Measurements from ENCODE around the gene SYNE3. TPM values are rescaled to one million over a fixed set of nuclear protein-coding genes. Genes with fewer than 3 reads are reported as not detected.

SYNE3 gene
- total RNA-seq, 2 donors from 2014 or later, result 3.4 to 29.5 TPM

DNA sequence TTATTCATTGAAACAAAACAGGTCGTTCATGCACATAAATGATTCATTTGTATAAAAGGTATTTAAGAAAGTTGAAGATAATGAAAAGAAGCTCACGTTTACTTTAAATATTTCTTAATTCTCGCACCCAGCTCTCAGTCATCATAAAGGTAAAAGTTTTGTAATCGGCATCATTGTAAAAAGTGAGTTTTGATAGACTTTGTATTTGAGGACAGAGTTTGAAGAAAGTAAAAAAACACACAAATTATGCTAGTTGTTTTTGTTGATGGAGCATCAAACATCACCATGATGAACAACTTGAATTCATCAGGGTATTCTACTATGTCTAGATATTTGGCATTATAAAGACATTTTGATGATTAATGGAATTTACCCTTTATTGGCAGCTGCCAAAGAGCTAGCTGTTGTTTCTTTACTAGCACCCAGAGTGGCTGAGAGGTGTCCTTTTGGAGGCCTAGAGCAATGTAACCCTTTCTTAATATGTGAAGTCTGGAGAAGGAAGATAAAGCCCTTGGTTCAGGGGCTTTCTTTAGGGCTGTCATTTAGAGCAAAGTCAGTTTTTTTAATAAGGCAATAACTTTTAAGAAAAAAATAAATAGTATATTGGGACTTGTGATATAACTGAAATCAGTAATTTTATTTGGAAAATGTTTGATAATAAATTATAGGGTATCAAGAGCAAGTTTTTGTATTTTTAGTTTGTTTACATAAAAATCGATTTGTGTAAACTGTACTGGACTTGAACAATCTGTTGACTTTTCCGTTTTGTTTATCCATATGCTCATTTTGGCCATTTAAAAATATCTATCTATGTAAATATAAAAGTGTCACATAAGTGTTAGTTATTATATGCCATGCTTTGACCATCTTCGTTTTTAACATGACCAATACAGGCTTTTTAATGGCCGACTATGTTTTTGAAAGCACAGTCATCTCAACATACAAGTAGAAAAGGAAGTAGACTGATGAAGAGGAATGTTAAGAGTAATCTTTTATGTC is 25.8 kb upstream of the SYNE3 start:
- Histone ChIP-seq H3K4me1 (replicated peaks) (peaks cover 2% of the 10 kb centered on the region), H3K27me3 (replicated peaks; ENCODE audit: insufficient read depth) (no peaks in the 10 kb centered on the region), H3K27ac (no peak overlapping the region), H3K36me3 (no peaks in the 10 kb centered on the region), H3K9me3 (no peaks in the 10 kb centered on the region), H3K4me3 (no peak overlapping the region)
- intact Hi-C loops (cut with DNase I), result no loop called here
- DNase-seq (ENCODE audit: low spot score), result no peak
- TF ChIP-seq POLR2AphosphoS5 (IDR thresholded peaks at IDR 0.05) (no peak), POLR2A (IDR thresholded peaks at IDR 0.05) (no peak)
- TF ChIP-seq, protein P1, sequence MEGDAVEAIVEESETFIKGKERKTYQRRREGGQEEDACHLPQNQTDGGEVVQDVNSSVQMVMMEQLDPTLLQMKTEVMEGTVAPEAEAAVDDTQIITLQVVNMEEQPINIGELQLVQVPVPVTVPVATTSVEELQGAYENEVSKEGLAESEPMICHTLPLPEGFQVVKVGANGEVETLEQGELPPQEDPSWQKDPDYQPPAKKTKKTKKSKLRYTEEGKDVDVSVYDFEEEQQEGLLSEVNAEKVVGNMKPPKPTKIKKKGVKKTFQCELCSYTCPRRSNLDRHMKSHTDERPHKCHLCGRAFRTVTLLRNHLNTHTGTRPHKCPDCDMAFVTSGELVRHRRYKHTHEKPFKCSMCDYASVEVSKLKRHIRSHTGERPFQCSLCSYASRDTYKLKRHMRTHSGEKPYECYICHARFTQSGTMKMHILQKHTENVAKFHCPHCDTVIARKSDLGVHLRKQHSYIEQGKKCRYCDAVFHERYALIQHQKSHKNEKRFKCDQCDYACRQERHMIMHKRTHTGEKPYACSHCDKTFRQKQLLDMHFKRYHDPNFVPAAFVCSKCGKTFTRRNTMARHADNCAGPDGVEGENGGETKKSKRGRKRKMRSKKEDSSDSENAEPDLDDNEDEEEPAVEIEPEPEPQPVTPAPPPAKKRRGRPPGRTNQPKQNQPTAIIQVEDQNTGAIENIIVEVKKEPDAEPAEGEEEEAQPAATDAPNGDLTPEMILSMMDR (IDR thresholded peaks at IDR 0.05), result no peak
- 85% methylated on average over 8 of the region's 8 CpGs for WGBS

DNA sequence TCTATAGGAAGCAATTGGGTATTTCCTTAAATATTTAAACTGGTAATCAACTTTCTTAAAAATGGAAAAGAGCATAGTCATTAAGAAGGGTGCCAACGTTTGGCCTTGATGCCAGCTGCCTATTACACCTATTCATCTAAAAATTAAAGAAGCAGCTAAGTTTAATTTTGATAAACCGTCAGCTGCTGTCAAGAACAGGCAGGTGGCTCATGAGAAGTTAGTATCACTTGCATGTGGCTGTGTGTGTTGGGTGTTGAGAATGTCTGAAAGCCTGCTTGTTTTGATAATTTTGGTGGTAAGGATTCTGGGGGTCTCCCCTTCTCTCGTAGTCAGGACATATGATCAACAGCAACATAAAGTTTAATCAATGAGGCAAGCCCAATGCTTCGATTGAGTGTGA is 24.9 kb upstream of the SYNE3 start:
- Histone ChIP-seq H3K4me1 (replicated peaks) (peaks cover 3% of the 10 kb centered on the region), H3K36me3 (no peaks in the 10 kb centered on the region), H3K27me3 (replicated peaks; ENCODE audit: insufficient read depth) (no peaks in the 10 kb centered on the region), H3K9me3 (no peaks in the 10 kb centered on the region), H3K27ac (no peak overlapping the region), H3K4me3 (no peak overlapping the region)
- intact Hi-C loops (cut with DNase I), result no loop called here
- TF ChIP-seq POLR2A (IDR thresholded peaks at IDR 0.05), result no peak
- TF ChIP-seq, protein P1 (IDR thresholded peaks at IDR 0.05), result no peak
- no peak for TF ChIP-seq POLR2AphosphoS5 (IDR thresholded peaks at IDR 0.05)
- DNase-seq (ENCODE audit: low spot score), result no peak
- WGBS, result 74% methylated on average over 4 of the region's 4 CpGs

DNA sequence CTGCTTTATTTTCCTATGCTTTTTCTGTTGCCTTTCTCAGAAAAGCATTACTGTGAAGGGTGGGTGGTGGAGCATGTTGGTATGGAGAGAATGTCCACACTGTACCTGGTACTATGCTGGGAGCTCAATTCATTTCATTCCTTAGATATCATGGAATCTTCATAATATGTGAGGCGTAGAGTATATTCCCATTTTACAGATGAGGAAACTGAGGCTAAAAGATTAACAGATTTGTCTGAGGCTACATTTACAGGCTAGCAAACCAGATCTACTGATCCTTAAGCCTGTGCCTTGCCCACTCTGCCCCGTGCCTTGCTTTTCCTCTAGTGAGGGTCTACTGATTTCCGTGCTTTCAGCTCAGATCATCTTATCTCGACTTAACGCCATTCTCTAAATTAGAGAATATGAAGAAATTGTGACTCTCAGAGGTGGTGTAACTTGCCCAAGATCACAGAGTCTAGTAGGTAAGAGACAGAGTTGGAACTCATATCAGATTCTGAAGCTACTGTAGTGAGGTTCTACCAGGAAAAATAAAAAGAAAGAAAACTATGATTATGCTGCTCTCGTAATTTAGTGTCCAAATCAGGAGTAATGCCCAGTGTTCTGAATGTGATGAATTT is 23.9 kb upstream of the SYNE3 start:
- 85% methylated on average over 6 of the region's 6 CpGs for WGBS
- no peak overlapping the region for H3K4me3 ChIP-seq
- TF ChIP-seq, protein P1 (IDR thresholded peaks at IDR 0.05), result no peak
- TF ChIP-seq POLR2AphosphoS5 (IDR thresholded peaks at IDR 0.05) (no peak), POLR2A (IDR thresholded peaks at IDR 0.05) (no peak)
- H3K9me3 ChIP-seq, result no peaks in the 10 kb centered on the region
- H3K27ac ChIP-seq, result no peak overlapping the region
- peaks cover 6% of the 10 kb centered on the region for H3K4me1 ChIP-seq (replicated peaks)
- intact Hi-C loops (cut with DNase I), result no loop called here
- H3K36me3 ChIP-seq, result no peaks in the 10 kb centered on the region
- DNase-seq (ENCODE audit: low spot score), result no peak
- no peaks in the 10 kb centered on the region for H3K27me3 ChIP-seq (replicated peaks; ENCODE audit: insufficient read depth)

DNA sequence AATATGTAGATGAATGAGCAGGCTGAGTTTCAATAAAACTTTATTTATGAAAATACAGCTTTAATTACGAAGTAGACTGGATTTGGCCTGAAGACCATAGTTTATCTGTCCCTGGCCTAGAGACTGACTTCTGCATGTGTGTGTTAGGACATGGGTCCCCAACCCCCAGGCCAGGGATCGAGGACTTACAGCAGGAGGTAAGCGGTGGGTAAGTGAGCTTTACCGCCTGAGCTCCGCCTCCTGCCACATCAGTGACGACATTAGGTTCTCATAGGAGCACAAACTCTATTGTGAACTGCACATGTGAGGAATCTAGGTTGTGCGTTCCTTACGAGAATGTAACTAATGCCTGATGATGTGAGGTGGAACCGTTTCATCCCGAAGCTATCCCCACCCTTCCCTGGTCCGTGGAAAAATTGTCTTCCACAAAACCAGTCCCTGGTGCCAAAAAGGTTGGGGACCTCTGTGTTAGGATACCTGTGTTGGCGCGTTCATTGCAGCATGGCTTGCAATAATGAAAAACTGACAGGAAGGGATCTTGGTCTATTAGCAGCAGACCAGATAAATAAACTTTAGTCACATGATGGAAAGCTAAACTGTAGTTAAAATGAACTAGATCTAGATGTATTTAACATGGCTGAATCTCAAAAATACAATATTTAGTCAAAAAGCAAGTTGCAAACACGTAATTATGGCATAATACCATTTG is 22.5 kb upstream of the SYNE3 start:
- Histone ChIP-seq H3K36me3 (no peaks in the 10 kb centered on the region), H3K27ac (no peak overlapping the region), H3K27me3 (replicated peaks; ENCODE audit: insufficient read depth) (no peaks in the 10 kb centered on the region), H3K9me3 (no peaks in the 10 kb centered on the region), H3K4me1 (replicated peaks) (peaks cover 6% of the 10 kb centered on the region), H3K4me3 (no peak overlapping the region)
- WGBS, result 92% methylated on average over 14 of the region's 14 CpGs
- intact Hi-C loops (cut with DNase I), result loop anchor here (10.0 kb wide), 1 partner anchor 826 kb away; the partner anchor contains the start of genes ATG2B and GSKIP
- TF ChIP-seq POLR2AphosphoS5 (IDR thresholded peaks at IDR 0.05) (no peak), POLR2A (IDR thresholded peaks at IDR 0.05) (no peak)
- TF ChIP-seq, protein P1 (IDR thresholded peaks at IDR 0.05), result no peak
- DNase-seq (ENCODE audit: low spot score), result no peak

Data from prostate gland (tissue), 2 donors.